ENCODE results near the gene PRR22.

PRR22 gene

GRCh38 chr19:5784581-5785147, at the start of gene PRR22:
Gene PRR22 (minus strand): TSS chr19:5784746. CDS start chr19:5784660, 86 bp downstream.
- Mint-ChIP-seq H3K27me3 (no peaks in the 10 kb centered on the region), H3K27ac (no peak within 1 kb of the TSS), H3K9me3 (no peaks in the 10 kb centered on the region), H3K36me3 (peaks cover 19% of the 10 kb centered on the region), H3K4me1 (peaks cover 4% of the 10 kb centered on the region), H3K4me3 (no peak within 1 kb of the TSS)
- no peak for DNase-seq
- CTCF ChIA-PET = no interaction called here

- peaks cover 46% of the 10 kb centered on the region for H3K27me3 Mint-ChIP-seq
- CTCF ChIA-PET = interaction anchor here (1.6 kb wide), 1 partner anchor 29 kb away, joined by 5 read pairs; no protein-coding TSS in a partner anchor
- H3K4me1 Mint-ChIP-seq = peaks cover 8% of the 10 kb centered on the region
- peaks cover 2% of the 10 kb centered on the region for H3K36me3 Mint-ChIP-seq
- no peak for DNase-seq
- no peak overlapping the region for H3K27ac Mint-ChIP-seq
- no peaks in the 10 kb centered on the region for H3K9me3 Mint-ChIP-seq
- H3K4me3 Mint-ChIP-seq = no peak overlapping the region
These were observed 48.1 kb upstream of the PRR22 start for GRCh38 chr19:5832527-5833216.

GRCh38 chr19:5832061-5832460, 47.5 kb upstream of the PRR22 start:
- CTCF ChIA-PET = interaction anchor here (1.6 kb wide), 1 partner anchor 28 kb away, joined by 5 read pairs; no protein-coding TSS in a partner anchor
- no peak overlapping the region for H3K27ac Mint-ChIP-seq
- no peak overlapping the region for H3K4me3 Mint-ChIP-seq
- peaks cover 2% of the 10 kb centered on the region for H3K36me3 Mint-ChIP-seq
- DNase-seq = no peak
- no peaks in the 10 kb centered on the region for H3K9me3 Mint-ChIP-seq
- peaks cover 11% of the 10 kb centered on the region for H3K4me1 Mint-ChIP-seq
- peaks cover 42% of the 10 kb centered on the region for H3K27me3 Mint-ChIP-seq

GRCh38 chr19:5831159-5831558, 46.6 kb upstream of the PRR22 start:
- Mint-ChIP-seq H3K4me3 (no peak overlapping the region), H3K36me3 (peaks cover 2% of the 10 kb centered on the region), H3K4me1 (peaks cover 17% of the 10 kb centered on the region), H3K27me3 (peaks cover 40% of the 10 kb centered on the region), H3K9me3 (no peaks in the 10 kb centered on the region), H3K27ac (no peak overlapping the region)
- no peak for DNase-seq
- CTCF ChIA-PET = interaction anchor here (1.6 kb wide), 1 partner anchor 27 kb away, joined by 5 read pairs; no protein-coding TSS in a partner anchor

GRCh38 chr19:5829567-5830310, 45.2 kb upstream of the PRR22 start:
- DNase-seq = no peak
- H3K36me3 Mint-ChIP-seq = peaks cover 2% of the 10 kb centered on the region
- peaks cover 18% of the 10 kb centered on the region for H3K4me1 Mint-ChIP-seq
- peaks cover 33% of the 10 kb centered on the region for H3K27me3 Mint-ChIP-seq
- H3K9me3 Mint-ChIP-seq = no peaks in the 10 kb centered on the region
- peak overlapping the region; percentile 47 for H3K4me3 Mint-ChIP-seq
- CTCF ChIA-PET = interaction anchor here (1.7 to 3.1 kb wide), 2 partner anchors 26 to 71 kb away, joined by 5 to 29 read pairs; partner anchors contain the start of gene NRTN
- H3K27ac Mint-ChIP-seq = peak overlapping the region; percentile 11

- peaks cover 26% of the 10 kb centered on the region for H3K27me3 Mint-ChIP-seq
- H3K27ac Mint-ChIP-seq = peak overlapping the region; percentile 99
- peak overlapping the region; percentile 99 for H3K4me3 Mint-ChIP-seq
- H3K9me3 Mint-ChIP-seq = no peaks in the 10 kb centered on the region
- peaks cover 2% of the 10 kb centered on the region for H3K36me3 Mint-ChIP-seq
- DNase-seq = peak; percentile 55
- H3K4me1 Mint-ChIP-seq = peaks cover 18% of the 10 kb centered on the region
- CTCF ChIA-PET = interaction anchor here (1.1 to 3.1 kb wide), 4 partner anchors 21 to 138 kb away, joined by 4 to 29 read pairs (median 4); partner anchors contain the start of gene NRTN
These were observed 44.4 kb upstream of the PRR22 start for GRCh38 chr19:5828661-5829566.

GRCh38 chr19:5827891-5828660, 43.5 kb upstream of the PRR22 start:
- peak overlapping the region; percentile 99 for H3K4me3 Mint-ChIP-seq
- no peaks in the 10 kb centered on the region for H3K9me3 Mint-ChIP-seq
- peaks cover 2% of the 10 kb centered on the region for H3K36me3 Mint-ChIP-seq
- CTCF ChIA-PET = interaction anchor here (1.0 to 3.1 kb wide), 6 partner anchors 11 to 137 kb away, joined by 4 to 29 read pairs (median 4); partner anchors contain the start of genes FUT6 and NRTN
- peaks cover 18% of the 10 kb centered on the region for H3K4me1 Mint-ChIP-seq
- peak; percentile 94 for DNase-seq
- peaks cover 24% of the 10 kb centered on the region for H3K27me3 Mint-ChIP-seq
- H3K27ac Mint-ChIP-seq = peak overlapping the region; percentile 99

GRCh38 chr19:5827342-5827890, 42.9 kb upstream of the PRR22 start:
- Mint-ChIP-seq H3K36me3 (peaks cover 2% of the 10 kb centered on the region), H3K4me3 (peak overlapping the region; percentile 99), H3K9me3 (no peaks in the 10 kb centered on the region), H3K4me1 (peaks cover 18% of the 10 kb centered on the region), H3K27me3 (peaks cover 20% of the 10 kb centered on the region), H3K27ac (peak overlapping the region; percentile 90)
- CTCF ChIA-PET = interaction anchor here (0.7 to 3.1 kb wide), 5 partner anchors 12 to 140 kb away, joined by 3 to 29 read pairs (median 4); partner anchors contain the start of genes FUT6 and NRTN
- no peak for DNase-seq

GRCh38 chr19:5826531-5827341, 42.2 kb upstream of the PRR22 start:
- peaks cover 18% of the 10 kb centered on the region for H3K4me1 Mint-ChIP-seq
- peak overlapping the region; percentile 90 for H3K27ac Mint-ChIP-seq
- peak overlapping the region; percentile 99 for H3K4me3 Mint-ChIP-seq
- H3K27me3 Mint-ChIP-seq = peaks cover 14% of the 10 kb centered on the region
- H3K36me3 Mint-ChIP-seq = peaks cover 2% of the 10 kb centered on the region
- DNase-seq = peak; percentile 35
- CTCF ChIA-PET = interaction anchor here (0.7 to 3.1 kb wide), 3 partner anchors 20 to 139 kb away, joined by 3 to 29 read pairs (median 6); partner anchors contain the start of gene NRTN
- no peaks in the 10 kb centered on the region for H3K9me3 Mint-ChIP-seq

GRCh38 chr19:5825178-5825577, 40.6 kb upstream of the PRR22 start:
- CTCF ChIA-PET = no interaction called here
- no peak for DNase-seq
- H3K36me3 Mint-ChIP-seq = peaks cover 2% of the 10 kb centered on the region
- H3K27ac Mint-ChIP-seq = no peak overlapping the region
- H3K27me3 Mint-ChIP-seq = peaks cover 14% of the 10 kb centered on the region
- H3K9me3 Mint-ChIP-seq = no peaks in the 10 kb centered on the region
- H3K4me1 Mint-ChIP-seq = peaks cover 17% of the 10 kb centered on the region
- no peak overlapping the region for H3K4me3 Mint-ChIP-seq

GRCh38 chr19:5824751-5825150, 40.2 kb upstream of the PRR22 start:
- H3K4me3 Mint-ChIP-seq = no peak overlapping the region
- DNase-seq = no peak
- H3K27me3 Mint-ChIP-seq = peaks cover 10% of the 10 kb centered on the region
- H3K36me3 Mint-ChIP-seq = peaks cover 2% of the 10 kb centered on the region
- no peaks in the 10 kb centered on the region for H3K9me3 Mint-ChIP-seq
- CTCF ChIA-PET = interaction anchor here (2.1 kb wide), 1 partner anchor 21 kb away, joined by 8 read pairs; the partner anchor contains the start of gene NRTN
- H3K27ac Mint-ChIP-seq = no peak overlapping the region
- peaks cover 15% of the 10 kb centered on the region for H3K4me1 Mint-ChIP-seq
